CMK (cell line): ENCODE data around the gene COL24A1.
"Not testable (repeated sequence)": the region's sequence is repeated elsewhere in the genome, so short reads cannot be mapped to it uniquely, and the experiment has no call there.

Experiments used
- DNase-seq: peaks from one replicate; pipeline ENCODE4 v3.0.0-alpha.2; 2010; ENCODE audit warnings: low read depth

The COL24A1 gene

DNA sequence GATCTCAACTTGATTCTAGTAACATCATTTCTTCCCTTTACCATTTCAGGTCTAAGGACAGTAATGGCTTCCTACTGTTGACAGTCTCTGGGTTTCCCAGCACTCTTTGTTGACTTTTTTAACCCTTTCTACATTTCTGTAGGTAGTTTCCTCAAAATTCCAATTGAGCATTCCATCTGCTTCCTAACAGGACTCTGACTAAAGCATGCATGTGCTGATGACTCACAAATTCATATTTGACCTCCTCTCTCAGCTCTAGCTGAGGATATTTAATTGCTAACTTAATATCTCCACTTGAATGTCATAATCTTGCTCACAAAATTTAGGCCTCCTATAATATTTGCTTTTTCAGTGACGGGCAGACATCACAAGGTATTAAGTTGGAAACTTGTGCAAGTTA is 355.1 kb downstream of the COL24A1 start:
- no peak for DNase-seq

DNA sequence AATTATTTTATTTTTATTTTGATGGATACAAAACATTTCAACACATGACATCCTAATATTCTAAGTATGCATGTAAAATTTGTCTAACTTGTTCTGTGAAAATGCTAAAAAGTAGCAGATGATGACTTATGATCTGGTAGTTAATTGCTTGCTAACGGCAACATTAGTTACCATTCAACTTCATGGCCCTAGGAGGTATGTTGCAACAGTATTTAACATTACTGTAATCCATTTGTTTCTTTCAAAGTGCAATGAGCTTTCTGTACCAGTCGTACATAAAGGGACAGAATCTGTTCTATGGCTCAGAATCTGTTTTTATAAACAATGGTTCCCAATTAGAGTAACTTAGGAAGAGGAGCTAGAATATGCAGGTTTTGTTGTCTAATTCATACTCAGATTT is 356.8 kb downstream of the COL24A1 start:
- DNase-seq: no peak

DNA sequence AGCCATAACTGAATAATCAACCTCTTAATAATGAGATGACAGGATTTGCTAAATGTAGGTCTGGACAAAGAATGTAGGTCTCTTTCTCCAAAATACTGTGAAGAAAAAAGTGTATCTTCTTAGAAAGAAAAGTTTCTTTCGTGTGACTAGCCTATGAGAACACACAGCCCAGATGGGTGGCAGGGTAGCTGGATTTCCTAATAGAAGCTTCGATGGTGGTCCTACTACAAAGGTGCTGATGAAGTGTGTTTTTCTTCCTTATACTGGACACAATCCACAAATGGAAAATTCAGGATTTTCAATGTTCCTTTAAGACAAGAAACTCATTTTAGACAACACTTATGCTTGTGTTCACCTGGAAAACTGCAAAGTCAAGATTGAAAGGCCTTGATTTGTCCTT is 358.2 kb downstream of the COL24A1 start:
- DNase-seq: no peak

DNA sequence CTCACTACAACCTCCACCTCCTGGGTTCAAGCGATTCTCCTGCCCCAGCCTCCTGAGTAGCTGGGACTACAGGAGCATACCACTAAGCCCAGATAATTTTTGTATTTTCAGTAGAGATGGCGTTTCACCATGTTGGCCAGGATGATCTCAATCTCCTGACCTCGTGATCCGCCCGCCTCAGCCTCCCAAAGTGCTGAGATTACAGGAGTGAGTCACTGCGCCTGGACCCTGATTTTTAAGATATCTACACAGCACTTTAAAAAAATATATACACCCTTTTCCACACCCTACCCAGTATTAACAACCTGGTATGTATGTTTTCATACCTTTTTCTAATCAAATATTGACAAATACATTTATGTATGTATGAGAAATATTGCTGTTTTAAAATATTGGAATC is 379.6 kb downstream of the COL24A1 start:
- not testable (repeated sequence) for DNase-seq

DNA sequence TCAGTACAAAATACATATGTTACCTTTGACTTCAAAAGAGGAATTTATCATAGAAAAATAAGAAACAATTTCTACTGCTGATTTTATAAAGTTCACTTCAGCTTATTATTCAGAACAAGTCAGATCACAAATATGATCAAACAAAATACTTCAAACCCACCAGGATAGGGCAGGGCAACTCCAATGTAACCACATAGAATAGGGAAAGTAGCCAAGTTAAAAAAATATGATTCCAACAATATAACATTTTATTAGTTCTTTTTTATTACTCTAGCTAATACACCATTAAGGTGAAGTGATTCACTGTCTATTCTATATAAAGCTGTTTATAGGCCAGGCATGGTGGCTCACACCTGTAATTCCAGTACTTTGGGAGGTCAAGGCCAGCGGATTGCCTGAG is 393.8 kb downstream of the COL24A1 start:
- DNase-seq: no peak

DNA sequence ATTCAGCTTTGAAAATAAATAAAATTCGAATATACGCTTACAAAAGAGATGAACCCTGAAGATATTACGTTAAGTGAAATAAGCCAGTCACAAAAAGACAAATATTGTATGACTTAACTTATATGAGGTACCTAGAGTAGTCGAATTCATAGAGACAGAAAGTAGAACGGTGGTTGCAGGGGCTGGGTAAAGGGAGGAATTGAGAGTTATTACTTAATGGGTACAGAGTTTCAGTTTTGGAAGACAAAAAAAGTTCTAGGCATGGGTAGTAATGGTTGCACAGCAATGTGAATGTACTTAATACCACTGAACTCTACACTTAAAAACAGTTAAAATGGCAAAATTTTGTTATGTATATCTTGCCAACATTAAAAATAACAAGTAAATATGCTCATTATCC is 399.7 kb downstream of the COL24A1 start:
- no peak for DNase-seq

DNA sequence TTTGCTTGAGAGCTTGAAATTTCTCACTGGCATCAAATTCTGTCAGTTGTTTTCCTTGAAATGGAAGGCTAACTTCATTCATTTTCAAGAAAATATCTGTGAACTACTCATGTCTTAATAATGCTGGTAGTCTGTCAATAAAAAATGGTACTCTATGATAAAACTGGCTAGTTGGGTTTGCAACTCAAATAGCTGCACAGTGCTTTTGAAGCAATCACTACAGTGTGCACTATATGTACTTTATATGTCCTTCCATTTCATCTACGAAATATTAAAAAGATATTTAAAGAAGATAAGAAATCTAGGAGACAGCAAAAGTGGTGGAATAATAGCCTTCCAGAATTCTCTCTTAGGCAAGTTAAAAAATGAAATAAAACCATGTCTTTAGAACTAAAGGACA is 408.5 kb downstream of the COL24A1 start:
- DNase-seq: no peak

DNA sequence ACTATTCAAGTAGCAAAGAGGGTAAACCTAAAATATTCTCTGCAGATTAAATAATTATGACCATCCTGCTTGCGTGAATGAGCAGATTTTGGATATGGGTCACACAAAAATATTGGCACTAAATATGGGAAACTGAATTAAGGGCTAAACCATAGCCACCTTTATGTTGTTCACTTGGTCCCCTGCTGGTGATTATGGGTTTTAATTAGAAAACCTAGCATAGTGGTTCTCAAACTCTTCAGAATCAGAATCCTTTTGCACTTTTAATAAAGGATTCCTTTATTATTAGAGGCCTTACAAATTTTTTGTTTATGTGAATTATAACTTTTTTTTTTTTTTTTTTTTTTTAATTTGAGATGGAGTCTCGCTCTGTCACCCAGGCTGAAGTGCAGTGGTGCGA is 409.8 kb downstream of the COL24A1 start:
- DNase-seq: no peak

DNA sequence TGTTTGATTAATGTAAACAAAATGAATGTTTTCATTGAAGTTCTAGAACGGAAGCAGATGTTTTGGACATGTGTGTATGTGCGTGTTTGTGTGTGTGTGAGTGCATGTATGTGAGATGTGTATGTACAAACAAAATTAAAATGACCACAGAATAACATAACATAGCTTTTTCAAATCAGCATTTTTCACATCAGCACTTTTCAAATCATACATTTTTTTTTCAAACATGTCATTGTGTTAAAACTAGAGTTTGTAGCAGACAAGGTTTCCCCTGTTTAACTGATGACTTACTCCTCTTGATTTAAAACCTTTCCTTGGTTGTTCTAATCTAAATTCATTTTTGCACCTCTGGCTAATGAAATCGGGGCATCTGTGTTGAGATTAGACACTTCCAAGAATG is 412.8 kb downstream of the COL24A1 start:
- DNase-seq: no peak

DNA sequence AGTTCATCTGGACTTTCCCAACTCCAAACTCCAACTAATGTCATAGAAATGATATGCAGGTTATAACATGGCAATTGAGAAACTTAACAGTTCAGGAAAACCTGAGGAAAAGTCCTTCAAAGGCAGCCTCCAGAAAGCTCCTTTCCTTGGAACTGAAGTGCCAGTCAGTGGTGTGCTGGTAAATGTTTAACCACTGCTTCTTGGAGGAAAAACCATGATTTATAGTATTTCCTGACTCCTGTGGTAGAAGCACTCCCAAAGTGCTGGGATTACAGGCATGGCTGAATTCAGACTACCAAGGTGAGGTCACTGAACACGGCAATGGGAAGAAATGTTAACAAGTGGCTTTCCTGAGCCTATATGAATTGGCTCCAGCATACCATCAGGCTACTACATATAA is 421.6 kb downstream of the COL24A1 start:
- no peak for DNase-seq

DNA sequence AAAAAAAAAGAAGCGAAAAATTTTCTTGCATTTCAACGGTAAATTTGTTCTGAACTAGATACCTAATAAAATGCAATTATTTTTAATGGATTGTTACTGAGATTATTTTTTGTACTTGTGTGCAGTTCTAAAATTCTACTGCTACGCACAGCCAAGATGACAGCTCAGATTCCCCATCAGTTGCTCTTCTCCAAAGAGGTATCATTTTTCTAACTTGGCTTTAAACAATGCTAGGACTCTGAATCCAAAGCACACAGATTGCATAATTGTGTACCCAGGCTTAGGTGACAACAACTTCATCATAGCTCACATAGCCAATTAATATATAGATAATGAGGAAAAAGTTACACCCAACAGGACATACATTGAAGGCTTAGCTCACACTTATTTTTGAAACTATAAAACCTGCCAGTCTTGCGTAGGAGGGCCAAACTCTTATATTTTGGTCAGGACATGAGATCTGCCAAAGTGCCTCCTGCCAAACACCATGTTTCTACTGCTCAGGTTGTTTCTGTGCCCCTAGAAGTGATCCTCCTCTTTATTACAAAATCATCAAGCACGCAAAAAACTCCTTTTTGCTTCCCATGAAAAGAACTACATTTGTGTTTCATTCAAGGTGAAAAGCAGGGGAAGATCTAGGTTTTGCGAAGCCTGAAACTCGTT is 437.8 kb downstream of the COL24A1 start:
- no peak for DNase-seq

DNA sequence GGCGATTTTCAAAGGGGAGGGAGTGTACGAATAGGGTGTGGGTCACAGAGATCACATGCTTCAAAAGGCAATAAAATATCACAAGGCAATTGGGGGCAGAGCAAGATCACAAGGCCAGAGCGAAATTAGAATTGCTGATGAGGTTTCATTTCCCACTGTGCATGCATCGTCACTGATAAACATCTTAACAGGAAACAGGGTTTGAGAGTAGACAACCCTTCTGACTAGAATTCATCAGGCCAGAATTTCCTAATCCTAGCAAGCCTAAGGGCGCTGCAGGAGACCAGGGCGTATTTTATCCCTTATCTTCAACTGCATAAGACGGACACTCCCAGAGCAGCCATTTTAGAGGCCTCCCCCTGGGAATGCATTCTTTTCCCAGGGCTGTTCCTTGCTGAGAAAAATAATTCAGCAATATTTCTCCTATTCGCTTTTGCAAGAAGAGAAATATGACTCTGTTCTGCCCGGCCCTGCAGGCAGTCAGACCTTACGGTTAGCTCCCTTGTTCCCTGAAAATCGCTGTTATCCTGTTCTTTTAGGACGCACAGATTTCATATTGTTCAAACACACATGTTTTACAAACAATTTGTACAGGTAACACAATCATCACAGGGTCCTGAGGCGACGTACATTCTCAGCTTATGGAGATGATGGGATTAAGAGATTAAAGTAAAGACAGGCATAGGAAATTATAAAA is 442.0 kb downstream of the COL24A1 start:
- peak; percentile 26 for DNase-seq

DNA sequence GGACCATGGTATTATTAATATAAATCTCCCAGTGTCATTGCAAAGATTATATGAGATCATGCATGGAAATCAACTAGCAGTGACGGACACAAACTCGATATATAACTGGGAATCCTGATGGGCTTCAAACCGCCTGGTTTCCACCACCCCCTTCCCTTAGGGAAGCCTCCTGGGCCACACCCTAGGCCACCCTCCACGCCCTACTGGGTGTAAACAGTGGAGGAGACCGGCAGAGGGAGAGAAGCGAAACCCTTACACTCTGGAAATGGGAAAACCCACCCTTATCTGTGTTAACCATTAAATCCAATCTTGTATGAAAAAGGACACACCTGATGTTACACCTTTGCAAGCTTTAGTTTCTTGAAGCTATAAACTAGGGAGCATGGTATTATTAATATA is 447.7 kb downstream of the COL24A1 start:
- DNase-seq: no peak

DNA sequence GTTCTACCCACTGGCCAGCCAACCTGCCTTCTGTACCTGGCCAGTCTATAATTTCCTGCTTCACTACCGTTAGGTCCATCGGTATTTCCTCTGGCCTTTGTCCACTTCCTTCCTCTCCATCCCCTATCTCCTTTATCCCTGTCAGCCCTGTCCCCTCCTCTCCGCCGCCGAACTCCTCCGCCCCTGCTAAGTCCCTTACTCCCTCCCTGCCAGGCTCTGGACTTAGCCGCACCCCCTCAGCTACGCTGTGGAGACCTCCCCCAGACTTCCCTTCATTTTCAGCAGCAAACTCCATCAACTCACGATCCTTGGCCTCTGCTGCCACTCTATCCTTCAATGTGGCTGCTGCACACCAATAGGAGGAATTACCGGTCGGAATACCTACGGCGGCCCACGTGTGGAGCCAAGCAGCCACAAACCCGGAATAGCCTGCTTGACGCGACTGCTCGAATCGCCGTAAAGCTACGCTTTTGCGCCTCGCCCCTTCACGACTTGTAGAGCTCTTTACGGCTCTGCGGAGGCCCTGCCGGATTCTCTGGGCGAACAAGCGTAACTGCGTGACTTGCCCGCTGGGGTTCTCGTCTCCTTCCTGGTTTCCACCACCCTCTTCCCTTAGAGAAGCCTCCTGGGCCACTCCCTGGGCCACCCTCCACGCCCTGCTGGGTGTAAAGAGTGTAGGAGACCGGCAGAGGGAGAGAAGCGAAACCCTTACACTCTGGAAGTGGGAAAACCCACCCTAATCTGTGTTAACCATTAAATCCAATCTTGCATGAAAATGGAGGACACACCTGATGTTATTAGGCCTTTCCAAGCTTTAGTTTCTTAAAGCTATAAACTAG is 448.4 kb downstream of the COL24A1 start, which contains the start of gene ZNHIT6:
Gene ZNHIT6, minus strand, starts transcription at position 444 of the 839 bp plus-strand sequence. Its CDS starts 149 bp downstream, at position 295.
- DNase-seq: peak; percentile 97

DNA sequence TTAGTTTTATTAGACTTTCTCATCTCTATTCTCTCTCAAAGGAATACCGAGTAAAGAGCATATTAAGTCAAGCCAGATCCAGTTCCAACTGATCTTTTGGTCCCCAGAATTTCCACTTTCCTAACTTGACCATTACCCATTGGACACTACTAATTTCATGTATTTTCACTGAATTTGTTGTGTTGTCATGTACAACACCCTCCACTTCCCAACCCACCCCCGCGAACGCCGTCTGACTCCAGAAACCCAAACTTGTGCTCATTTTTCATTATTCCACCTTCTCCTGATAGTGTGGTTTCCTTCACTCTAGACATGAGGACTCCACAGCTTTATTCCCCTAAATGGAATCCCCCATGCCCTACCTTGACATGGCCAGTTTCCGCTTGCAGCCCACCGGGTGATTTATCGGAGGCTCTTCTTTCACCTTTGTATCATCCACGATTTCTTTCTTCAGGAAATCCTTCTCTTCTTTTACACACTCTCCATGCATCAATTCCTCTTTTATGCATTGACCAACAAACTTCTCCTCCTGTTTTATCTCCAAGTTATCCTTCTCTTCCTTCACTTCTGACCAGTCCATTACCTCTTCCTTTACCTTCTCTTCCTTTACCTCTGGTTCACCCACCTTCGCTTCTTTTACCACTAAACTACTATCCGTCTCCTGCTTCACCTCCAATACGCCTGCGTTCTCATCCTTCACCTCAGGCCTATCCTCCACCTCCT is 449.1 kb downstream of the COL24A1 start:
- no peak for DNase-seq

DNA sequence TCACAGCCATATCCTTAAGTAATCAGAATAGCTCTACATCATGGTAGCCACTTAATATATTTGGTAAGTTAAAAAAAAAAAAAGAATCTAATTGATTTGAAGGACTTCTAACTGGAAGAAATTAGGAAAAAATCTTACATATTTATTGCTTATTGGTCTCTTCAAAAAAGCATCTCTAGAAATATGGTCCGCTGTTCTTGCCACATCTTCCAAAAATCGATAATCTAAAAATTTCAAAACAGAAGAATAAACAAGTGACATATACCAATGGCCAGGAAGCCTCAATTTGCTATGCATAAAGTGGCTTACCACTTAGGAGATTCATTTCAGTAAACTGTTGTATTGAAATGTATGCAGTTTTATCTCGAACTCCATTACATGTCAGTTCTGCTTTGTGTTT is 450.6 kb downstream of the COL24A1 start:
- DNase-seq: no peak

DNA sequence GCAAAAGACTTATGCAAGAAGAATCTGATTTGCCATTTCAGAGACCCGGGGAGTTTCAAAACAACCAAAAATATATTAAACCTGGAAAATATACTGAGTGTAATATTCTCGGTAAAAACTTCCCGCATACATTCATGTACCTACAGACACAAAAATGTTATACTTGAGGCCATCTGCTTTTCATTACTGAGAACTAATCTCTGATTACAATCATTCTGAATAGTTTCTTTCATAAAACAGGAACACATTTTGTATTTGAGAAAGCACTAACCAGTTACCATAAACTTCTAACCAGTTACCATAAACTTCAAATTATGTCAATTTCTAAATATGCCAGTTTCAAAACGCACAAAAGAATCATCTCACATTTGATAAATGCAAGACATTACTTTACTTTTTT is 456.1 kb downstream of the COL24A1 start:
- no peak for DNase-seq

DNA sequence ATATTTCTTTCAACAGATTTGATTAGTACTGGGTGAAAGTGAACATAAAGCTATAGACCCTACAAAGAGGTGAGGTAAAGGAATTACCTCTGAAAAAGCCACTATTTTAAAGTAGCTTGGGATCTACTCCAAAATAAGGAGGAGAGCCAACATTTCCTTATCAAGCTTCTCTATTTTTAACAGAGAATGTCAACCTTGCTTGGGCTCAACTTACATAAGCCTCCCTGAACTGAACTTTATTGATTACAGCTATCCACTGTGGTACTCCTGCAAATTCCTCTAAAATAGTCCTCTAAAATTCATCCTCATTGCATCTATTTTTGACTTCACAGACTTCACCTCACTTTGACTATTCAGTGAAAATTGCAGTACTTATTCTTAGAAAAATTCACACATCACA is 458.7 kb downstream of the COL24A1 start:
- DNase-seq: no peak

DNA sequence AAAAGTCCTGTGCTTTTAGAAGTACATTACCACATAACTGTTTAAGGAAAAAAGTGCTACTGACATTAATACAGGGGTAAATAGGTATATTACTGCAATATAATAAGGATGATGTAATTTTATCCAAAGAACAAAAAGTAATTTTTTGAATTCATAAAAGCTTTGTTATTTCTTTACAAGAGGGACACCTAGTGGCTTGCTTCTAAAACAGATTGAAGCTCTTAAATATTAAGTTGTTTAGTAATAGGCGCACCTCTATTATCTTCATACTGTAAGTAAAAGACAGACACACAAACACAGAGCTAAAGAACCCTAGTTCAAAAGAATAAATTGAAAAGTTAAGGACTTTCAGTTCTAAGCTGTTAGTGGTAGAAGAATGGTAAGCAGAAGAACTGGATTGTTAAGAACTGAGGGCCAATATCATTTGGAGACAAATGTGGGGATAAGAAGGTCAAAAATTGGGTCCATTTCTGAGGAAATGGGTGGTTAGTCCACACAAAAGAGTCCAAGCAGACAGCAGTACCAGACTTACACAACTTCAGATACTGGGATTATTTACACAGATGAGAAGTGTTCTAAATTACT is 463.8 kb downstream of the COL24A1 start:
- DNase-seq: no peak

DNA sequence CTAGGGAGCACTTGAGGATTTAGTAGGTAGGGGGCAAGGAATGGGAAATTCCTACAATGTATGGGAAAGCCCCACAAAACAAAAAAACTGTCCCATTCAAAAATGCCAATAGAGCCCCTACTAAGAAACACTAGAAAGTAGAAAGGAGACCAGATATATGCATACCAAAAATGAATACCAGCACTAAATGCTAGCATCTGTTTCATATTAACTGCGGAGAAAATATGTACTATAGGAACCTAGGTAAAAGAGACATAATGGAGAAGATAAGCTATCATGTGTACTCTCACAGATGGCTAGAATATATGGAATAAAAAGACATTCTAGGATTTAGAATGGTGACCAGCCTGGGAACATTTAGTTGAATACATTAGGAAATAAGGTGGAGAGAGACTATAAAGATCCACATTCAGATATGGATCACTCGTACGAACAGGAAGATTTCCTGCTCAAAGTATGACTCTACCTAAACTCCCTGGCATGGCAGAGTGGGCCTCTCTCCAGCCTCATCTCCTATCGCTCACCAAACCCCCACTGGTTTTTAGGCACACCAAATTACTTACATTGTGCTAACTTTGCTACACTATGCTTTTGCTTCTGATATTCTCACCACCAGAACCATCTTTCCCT is 466.7 kb downstream of the COL24A1 start:
- no peak for DNase-seq

DNA sequence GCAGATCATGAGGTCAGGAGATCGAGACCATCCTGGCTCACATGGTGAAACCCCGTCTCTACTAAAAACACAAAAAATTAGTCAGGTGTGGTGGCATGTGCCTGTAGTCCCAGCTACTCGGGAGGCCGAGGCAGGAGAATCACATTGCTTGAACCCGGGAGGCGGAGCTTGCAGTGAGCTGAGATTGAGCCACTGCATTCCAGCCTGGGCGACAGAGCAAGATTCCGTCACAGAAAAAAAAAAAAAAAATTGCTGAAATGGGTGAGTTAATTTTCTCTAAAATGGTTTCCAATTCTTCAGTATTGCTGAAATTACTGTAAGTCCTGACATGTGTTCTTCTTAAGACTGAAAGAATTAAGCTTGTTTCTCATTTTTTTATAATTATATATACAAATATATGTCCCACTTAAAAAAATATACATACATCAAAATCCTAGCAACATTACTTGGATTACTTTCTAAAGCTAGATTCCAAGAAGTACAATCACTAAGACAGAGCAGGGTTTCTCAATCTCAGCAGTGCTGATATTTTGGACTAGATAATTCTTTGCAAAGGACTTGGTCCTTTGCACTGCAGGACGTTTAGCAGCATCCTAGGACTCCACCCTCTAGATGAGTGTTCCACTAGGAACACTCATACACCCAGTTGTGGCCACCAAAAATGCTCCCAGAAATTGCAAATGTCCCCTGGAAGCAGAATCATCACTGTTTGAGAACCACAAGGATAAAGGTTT is 473.1 kb downstream of the COL24A1 start:
- no peak for DNase-seq
